OCI-LY3 (cell line): ENCODE results near the gene NSUN3.

Source experiments
- CTCF ChIP-seq: fragments of 200-600, 300-600 bp; sonication (generic); IDR thresholded peaks from 2 replicates; pipeline ENCODE4 v1.5.1; 2014; ENCODE audit warnings: antibody characterized with exemption, low read length, low read depth
- EZH2phosphoT487 ChIP-seq: fragments of 200-600 bp; shearing (Covaris generic); IDR thresholded peaks from 2 replicates; pipeline ENCODE4 v1.6.1; 2018; ENCODE audit warnings: antibody characterized with exemption, mixed run types, low read depth

- TF ChIP-seq CTCF (no peak), EZH2phosphoT487 (no peak)
Observed at GRCh38 chr3:94127115-94127514, 64.3 kb downstream of the NSUN3 start.
